H1 (cell line): Measurements from ENCODE around the gene NKX2-1. TPM values are rescaled to one million over a fixed set of nuclear protein-coding genes. Genes with fewer than 3 reads are reported as not detected.

ENCODE experiments used
- BACH1 ChIP-seq: IDR thresholded peaks from 2 replicates; pipeline ENCODE4 v1.6.1; 2012; ENCODE audit warnings: low read length, improper control_type of control experiment
- CBX5 ChIP-seq: fragments of 300-800, 300-1000 bp; sonication (generic); IDR thresholded peaks from 2 replicates; pipeline ENCODE4 v1.7.1; 2016; ENCODE audit warnings: antibody characterized with exemption, low read length, low read depth
- EP300 ChIP-seq, 2 experiments: IDR thresholded peaks; 1 replicate in 1 of 2; 2 replicates in 1 of 2; pipeline ENCODE4 v1.6.1; 2011 to 2012; ENCODE audit warnings: low read depth in 2 of 2, low read length in 2 of 2, mild to moderate bottlenecking in 2 of 2, borderline replicate concordance in 1 of 2, inconsistent platforms in 1 of 2, moderate library complexity in 1 of 2
- SIRT6 ChIP-seq: IDR thresholded peaks from one replicate; pipeline ENCODE4 v1.7.1; 2012; ENCODE audit warnings: low read length, inconsistent platforms
- SP1 ChIP-seq: IDR thresholded peaks from 2 replicates; pipeline ENCODE4 v1.6.1; 2011; ENCODE audit warnings: low read depth, low read length
- polyA plus RNA-seq, 7 experiments: library from polyadenylated mRNA; depleted of rRNA in 3 of 7; stranded (reverse) in 5 of 7; unstranded in 2 of 7; fragments of >200 nt in 5 of 7; fragments of 200-250 nt in 2 of 7; gene quantifications; 1 replicate in 5 of 7; 2 replicates in 1 of 7; 4 replicates in 1 of 7; pipeline versions ENCODE4 v1.2.1 to v1.2.3, GENCODE V29; 2011 to 2013; ENCODE audit warnings: missing spikeins in 2 of 7, mixed read lengths in 2 of 7
- total RNA-seq: library from RNA; stranded (reverse); fragmentation: NEBNext Ultra II Directional; extraction: Animal tissue kit (Norgen Biotek cat#: 25700); gene quantifications from 2 replicates; pipeline ENCODE4 v1.2.1, GENCODE V29; 2021
- TF ChIP-seq, protein P1 (sequence below): IDR thresholded peaks from 2 replicates; pipeline ENCODE4 v1.6.1; 2012; ENCODE audit warnings: inconsistent platforms
- TF ChIP-seq, protein P2 (sequence below), 3 experiments: IDR thresholded peaks; 1 replicate in 2 of 3; 2 replicates in 1 of 3; pipeline versions ENCODE4 v1.5.1 to v1.6.1; 2011; ENCODE audit warnings: low read length in 3 of 3, mild to moderate bottlenecking in 3 of 3, inconsistent platforms in 2 of 3, low read depth in 1 of 3, moderate library complexity in 1 of 3; ENCODE audit not compliant: insufficient read depth in 1 of 3; ENCODE audit errors: control extremely low read depth in 1 of 3
- TF ChIP-seq, protein P3 (sequence below): IDR thresholded peaks from 2 replicates; pipeline ENCODE4 v1.6.1; 2011; ENCODE audit warnings: low read depth, mild to moderate bottlenecking, low read length; ENCODE audit not compliant: insufficient read depth

Gene NKX2-1
- total and polyA plus RNA-seq, 2 of the 8 experiments (the other 6 are each of a cell fraction or from before 2014, with no cell fraction given): not detected

DNA sequence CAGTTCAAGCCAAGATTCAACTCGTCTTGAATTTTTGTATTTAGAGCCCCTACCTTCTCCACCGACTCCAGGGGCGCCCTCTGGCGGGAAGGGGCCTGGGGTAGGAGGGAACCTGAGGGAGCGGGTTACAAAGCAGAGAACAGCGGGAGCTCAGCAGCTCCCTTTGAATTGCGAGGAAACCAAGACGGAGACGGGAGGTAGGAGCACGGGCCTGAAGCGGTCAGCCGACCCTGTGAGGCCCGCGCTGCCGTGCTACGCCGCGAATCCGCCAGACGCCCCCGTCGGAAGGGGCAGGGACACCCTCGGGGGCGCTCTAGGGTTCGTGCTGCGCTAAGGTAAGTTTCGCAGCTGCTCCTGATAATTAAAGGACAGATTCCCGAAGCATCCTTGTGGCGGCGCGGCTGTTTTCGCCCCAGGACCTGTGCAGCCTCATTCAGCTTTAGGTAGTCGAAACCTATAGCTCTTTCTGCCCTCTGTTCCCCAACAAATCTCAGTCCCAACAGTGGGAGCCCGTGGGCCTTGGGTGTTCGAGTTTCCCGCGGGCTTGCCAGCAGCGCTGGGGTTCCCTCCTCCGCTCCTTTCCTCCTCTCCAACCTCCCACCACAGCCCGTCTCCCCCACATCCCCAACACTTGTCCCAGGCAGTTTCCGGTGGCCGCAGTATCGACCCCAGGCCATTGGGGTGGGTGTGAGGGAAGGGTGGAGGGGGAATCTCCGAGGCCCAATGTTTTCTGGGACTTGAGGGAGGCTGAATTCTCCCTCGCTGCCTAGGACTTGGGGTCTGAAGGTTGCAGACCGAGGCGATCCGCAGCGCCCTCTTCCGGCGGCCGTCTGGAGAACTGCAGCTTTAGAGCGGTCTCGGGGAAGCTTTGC, 5.1 kb upstream of the NKX2-1 start (continued):
- TF ChIP-seq SP1 (0 out of 2 replicates have a peak, but pooled peaks have one; percentile 13), BACH1 (no peak), SIRT6 (no peak), CBX5 (no peak), EP300 (IDR thresholded peaks at IDR 0.05; ENCODE audit: borderline replicate concordance in 1 of 2, low read depth in 2 of 2, low read length in 2 of 2) (no peak)
- TF ChIP-seq, protein P1, sequence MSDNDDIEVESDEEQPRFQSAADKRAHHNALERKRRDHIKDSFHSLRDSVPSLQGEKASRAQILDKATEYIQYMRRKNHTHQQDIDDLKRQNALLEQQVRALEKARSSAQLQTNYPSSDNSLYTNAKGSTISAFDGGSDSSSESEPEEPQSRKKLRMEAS: no peak
- TF ChIP-seq, protein P2, sequence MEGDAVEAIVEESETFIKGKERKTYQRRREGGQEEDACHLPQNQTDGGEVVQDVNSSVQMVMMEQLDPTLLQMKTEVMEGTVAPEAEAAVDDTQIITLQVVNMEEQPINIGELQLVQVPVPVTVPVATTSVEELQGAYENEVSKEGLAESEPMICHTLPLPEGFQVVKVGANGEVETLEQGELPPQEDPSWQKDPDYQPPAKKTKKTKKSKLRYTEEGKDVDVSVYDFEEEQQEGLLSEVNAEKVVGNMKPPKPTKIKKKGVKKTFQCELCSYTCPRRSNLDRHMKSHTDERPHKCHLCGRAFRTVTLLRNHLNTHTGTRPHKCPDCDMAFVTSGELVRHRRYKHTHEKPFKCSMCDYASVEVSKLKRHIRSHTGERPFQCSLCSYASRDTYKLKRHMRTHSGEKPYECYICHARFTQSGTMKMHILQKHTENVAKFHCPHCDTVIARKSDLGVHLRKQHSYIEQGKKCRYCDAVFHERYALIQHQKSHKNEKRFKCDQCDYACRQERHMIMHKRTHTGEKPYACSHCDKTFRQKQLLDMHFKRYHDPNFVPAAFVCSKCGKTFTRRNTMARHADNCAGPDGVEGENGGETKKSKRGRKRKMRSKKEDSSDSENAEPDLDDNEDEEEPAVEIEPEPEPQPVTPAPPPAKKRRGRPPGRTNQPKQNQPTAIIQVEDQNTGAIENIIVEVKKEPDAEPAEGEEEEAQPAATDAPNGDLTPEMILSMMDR (IDR thresholded peaks at IDR 0.05; ENCODE audit: control extremely low read depth in 1 of 3, insufficient read depth in 1 of 3, low read depth in 1 of 3, low read length in 3 of 3): peak in 2 of 3 experiments; percentile 95; a peak in 3 of 4 replicates
- TF ChIP-seq, protein P3, sequence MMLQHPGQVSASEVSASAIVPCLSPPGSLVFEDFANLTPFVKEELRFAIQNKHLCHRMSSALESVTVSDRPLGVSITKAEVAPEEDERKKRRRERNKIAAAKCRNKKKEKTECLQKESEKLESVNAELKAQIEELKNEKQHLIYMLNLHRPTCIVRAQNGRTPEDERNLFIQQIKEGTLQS: no peak
